HG03159 (cell line): ENCODE measurements around the gene DNAJA1.
"Not testable (repeated sequence)": the region's sequence is repeated elsewhere in the genome, so short reads cannot be mapped to it uniquely, and the experiment has no call there.

Experiments
- ATAC-seq: cut with Tn5 transposase; IDR thresholded peaks from one replicate; pipeline ENCODE4 v1.9.1; 2021; ENCODE audit warnings: mild to moderate bottlenecking, moderate library complexity; ENCODE audit not compliant: unreplicated experiment

The DNAJA1 gene

DNA sequence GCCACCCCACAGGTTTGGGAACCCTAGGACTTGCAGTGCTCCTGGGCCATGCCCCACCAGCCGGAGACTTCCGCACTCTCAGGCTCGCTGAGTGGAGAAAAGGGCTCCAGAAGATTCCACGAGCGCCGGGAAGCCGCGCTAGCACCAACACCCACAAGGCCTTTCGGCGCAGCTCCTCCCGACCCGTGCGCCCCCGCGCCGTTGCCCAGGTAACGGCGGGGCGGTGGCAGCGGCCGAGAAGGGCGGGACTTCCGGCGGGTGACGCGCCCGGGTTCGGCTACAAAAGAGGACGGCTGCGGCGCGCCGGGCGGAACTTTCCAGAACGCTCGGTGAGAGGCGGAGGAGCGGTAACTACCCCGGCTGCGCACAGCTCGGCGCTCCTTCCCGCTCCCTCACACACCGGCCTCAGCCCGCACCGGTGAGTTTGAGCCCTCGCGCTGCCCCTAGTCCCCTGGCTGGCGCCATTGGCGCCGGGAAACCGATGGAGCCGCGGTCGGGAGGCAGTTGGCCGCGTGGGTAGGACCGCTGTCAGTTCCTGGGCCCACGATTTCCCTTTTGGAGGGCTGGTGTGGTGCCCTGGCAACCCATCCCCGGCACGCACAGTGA lies at the start of gene DNAJA1:
TSS of gene DNAJA1 (plus strand) at position 308 of the 606 bp plus-strand sequence. CDS start 1,212 bp downstream, outside the sequence.
- peak; percentile 90 for ATAC-seq

GRCh38 chr9:32978051-32978450 lies 47.0 kb upstream of the DNAJA1 start:
- ATAC-seq = no peak

- no peak for ATAC-seq
These were observed 38.1 kb upstream of the DNAJA1 start for GRCh38 chr9:32986971-32987370.

GRCh38 chr9:32989660-32990059 lies 35.4 kb upstream of the DNAJA1 start:
- no peak for ATAC-seq

DNA sequence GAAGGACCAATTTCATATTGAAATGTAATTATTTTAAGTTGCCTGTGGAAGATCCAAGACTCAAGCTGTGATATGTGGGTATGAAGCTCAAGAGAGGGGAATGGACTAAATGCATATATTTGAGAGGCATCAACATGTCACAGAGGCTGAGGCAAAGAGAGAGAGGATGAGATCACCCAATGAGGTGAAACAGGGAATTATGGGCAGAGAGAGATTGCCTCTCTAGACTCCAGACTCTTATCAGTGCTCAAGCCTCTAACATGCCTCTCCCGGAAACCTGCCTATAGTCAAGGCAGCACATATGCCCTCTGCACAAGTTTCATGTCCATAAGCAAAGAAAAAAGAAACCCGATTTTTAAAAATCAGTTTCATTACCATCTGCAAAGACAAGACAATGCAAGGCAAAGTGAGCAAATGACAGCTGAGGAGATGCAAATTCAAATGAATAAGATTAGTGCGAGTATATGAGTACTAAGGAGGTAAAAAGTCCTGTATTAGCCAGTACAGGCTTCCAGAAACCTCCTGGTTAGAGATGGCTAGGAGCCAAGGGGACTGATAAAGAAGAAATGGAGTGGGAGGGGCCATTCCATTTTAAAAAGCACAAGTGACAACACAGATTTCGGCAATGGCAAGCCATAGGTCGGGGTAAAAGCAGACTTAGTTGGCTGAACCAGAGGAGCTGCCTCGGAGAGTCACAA lies 33.0 kb upstream of the DNAJA1 start:
- no peak for ATAC-seq

DNA sequence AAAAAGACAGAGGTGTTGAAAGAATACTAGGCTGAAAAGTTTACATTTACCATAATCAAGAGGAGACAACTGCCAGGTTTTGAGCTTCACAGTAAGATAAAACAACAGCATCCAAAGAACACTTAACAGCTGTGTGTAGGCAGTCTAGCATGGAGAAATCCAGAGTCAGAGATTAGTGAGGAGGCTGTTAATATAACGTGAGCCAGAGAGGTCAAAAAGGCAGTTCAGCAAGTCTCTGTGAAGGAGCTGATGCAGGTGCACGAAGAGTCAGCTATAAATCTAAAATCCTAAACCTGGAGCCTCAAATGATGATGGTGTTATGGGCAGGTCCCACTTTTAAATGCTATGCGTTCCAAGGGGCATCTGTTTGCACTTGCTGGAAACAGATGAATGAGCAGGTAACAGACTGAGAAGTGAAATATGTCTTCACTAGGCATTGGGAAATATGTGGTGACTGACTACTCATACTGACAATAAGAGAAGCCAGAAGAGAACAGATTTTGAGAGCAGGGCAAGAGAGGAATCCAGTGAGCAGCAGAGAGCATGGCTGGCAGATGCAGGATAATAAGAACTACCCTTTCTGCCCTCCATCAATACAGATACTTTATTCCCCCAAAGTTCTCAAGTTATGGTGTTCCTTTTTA lies 32.4 kb upstream of the DNAJA1 start:
- no peak for ATAC-seq

GRCh38 chr9:33000682-33001055 lies 24.4 kb upstream of the DNAJA1 start:
- not testable (repeated sequence) for ATAC-seq

GRCh38 chr9:33005335-33005734 lies 19.7 kb upstream of the DNAJA1 start:
- not testable (repeated sequence) for ATAC-seq

DNA sequence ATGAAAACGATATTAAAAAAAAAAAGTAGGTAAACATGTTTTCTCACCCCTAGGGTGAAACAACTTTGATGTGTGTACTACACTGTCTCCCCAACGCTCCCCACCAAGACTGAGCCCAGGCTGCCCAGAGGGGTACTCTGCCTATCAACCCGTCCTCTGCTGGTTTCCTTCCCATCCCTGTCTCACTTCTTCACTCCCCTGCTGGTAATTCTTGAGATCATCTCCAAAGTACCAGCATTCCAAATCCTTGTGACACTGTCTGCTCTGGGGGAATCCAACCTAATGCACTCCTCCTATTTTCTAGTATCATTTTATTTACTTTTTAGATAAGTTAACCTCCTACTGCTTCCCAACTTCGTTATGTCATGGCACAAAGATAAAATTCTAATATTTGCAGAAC lies 17.3 kb upstream of the DNAJA1 start:
- no peak for ATAC-seq

GRCh38 chr9:33011831-33012230 lies 13.2 kb upstream of the DNAJA1 start:
- no peak for ATAC-seq

GRCh38 chr9:33012328-33013069 lies 12.6 kb upstream of the DNAJA1 start:
- ATAC-seq = no peak

DNA sequence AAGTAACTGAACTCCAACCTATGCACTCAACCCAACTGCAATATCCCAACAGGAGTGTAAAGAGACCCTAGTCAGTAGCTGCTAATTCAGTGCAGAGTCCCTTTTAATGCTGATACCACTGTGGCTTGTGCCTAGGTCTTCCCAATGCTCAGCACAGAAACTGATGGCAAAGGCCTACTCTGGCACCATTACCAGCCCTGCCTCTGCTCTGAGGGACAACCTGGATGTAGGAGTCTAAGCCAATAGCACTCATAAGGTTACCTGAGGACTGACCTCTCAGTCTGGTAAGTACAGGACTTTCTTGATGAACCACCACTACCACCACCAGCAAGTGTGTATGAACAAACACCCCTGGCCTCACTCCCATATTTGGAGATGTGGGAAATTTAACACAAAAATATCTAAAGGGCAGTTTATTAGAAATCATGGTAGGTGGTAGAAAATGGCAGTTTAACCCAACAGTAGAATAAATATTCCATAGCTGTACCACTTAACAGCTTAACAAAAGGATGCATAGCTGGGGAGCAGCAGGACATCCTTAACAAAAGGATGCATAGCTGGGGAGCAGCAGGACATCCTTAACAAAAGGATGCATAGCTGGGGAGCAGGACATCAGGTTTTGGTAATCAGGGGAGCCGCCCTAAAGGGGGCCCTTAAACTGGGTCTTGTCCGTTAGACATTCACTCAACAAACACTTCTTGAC lies 11.0 kb upstream of the DNAJA1 start:
- ATAC-seq = no peak

- ATAC-seq = no peak
These were observed 10.4 kb upstream of the DNAJA1 start for GRCh38 chr9:33014665-33015014.

DNA sequence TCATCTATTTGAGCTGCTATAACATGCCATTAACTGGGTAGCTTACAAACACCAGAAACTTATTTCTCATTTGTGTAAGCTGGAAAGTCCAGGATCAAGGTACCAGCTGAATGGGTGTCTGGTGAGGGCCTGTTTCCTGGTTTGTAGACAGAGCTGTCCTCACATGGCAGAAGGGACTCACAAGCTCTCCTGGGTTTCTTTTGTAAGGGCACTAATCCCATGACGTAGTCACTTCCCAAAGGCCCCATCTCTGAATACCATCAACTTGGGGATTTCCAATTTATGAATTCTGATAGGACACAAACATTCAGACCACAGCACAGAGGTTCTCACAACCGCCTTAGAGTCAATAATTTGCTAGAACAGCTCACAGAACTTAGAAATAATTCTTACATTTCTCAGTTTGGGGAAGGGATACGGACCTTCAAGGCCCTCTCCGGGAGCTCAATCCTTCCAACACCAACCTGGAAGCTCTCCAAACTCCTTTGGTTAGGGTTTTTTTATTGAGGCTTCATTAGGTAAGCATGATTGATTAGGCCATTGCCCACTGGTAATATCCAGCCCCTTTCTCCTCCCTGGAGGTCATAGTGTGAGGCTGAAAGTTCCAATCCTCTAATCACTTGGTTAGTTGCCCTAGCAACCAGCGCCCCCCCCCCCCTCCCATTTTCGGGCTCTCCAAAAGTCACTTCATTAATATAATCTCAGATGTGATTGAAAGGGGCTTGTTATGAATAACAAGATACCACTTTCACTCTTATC lies 7.6 kb upstream of the DNAJA1 start:
- ATAC-seq = no peak

- no peak for ATAC-seq
These were observed 5.3 kb upstream of the DNAJA1 start for GRCh38 chr9:33019797-33020196.

- ATAC-seq = no peak
These were observed 2.8 kb upstream of the DNAJA1 start for GRCh38 chr9:33022303-33022702.

DNA sequence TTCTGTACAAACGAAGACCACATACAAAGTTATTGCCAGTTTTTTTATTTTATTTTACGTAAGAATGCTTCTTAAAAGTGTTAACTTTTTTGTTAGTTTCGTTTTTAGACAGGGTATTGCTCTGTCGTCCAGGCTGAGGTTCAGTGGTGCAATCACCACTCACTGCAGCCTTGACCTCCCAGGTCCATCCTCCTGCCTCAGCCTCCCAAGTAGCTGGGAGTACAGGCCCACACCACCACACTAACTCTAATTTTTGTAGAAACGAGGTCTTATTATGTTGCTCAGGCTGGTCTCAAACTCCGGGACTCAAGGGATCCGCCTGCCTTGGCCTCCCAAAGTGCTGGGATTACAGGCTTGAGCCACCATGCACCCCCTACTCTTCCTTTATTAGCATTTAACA lies 2.3 kb upstream of the DNAJA1 start:
- no peak for ATAC-seq

DNA sequence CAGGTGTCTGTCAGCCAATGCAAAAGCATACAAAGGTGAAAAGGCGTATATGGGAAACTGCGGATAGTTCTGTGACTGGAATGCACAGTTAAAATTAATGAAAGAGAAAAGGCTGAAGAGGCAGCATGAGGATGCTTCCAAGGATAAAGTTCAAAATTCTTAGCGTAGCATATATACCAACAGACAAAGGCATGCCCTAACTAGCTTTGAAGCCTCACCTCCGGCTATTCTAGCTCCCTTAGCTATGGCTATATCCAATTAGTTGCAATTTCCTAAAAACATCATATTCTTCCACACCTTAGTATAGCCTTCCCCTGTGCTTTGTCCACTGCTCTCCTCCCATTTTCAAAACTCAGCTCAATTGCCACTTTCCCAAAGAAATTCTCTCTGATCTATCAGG lies 1.4 kb upstream of the DNAJA1 start:
- no peak for ATAC-seq

DNA sequence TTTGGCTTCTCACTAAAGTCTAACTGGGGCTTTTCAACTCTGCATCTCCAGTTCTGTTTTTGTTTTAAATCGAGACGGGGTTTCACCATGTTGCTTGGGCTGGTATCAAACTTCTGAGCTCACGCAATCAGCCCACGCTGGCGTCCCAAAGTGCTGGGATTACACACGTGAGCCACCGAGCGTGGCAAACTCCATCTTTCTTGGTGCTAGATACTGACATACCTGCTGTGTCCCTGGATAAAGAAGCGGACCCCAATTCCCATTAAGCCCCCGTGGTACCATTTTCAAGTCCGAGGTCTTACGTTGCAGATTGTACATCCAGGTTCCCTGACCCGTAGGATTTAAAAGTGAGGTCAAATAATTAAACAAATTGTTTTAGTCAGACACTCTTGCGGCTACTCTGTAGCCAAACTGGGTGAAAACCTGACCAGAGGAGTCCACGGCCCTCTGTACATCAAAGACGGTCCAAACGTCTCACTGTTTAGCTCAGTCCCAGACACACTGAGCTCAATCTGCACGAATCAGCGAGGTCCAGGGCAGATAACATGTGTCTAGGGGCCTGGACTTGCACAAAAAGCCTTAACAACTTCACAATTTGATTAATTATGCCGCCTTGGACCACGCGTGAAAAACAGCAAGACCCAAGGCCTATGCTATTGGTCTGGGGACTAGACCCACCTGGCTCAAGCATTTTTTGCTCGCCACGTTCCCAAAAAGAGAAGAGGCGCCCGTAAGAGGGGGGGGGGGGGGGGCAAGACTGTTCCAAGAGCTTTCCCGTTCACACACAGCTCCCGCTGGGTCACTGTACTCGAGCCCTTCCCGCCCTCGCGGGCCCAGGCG lies 727 bp upstream of the DNAJA1 start:
- no peak for ATAC-seq
